CD14-positive monocyte (primary cell): ENCODE results near the gene EPGN. TPM values are rescaled to one million over a fixed set of nuclear protein-coding genes. Genes with fewer than 3 reads are reported as not detected.

Source experiments
- DNase-seq, 3 donors: peaks; one replicate each; pipeline ENCODE4 v3.0.0-alpha.2; 2011 to 2022
- H2AFZ ChIP-seq: 2 replicates; pipeline ENCODE4 v1.6.0; 2012; ENCODE audit warnings: mild to moderate bottlenecking, low read depth, low read length, inconsistent platforms; ENCODE audit not compliant: insufficient read depth, poor library complexity, severe bottlenecking
- H3K27ac ChIP-seq, 2 donors: 1 replicate in 1 of 2; 2 replicates in 1 of 2; pipeline ENCODE4 v1.5.1; 2012 to 2013; ENCODE audit warnings: low read length in 2 of 2, control low read depth in 1 of 2, inconsistent platforms in 1 of 2, low read depth in 1 of 2, mild to moderate bottlenecking in 1 of 2
- H3K27me3 ChIP-seq, 2 donors: one replicate each; pipeline versions ENCODE4 v1.6.0 to v1.6.1; 2011 to 2013; ENCODE audit warnings: low read length in 2 of 2; ENCODE audit not compliant: control insufficient read depth in 2 of 2, insufficient read depth in 2 of 2
- H3K36me3 ChIP-seq, 2 donors: replicated peaks in 1 of 2; 1 replicate in 1 of 2; 2 replicates in 1 of 2; pipeline versions ENCODE4 v1.5.1 to v1.6.1; 2012 to 2013; ENCODE audit warnings: low read length in 2 of 2, control low read depth in 1 of 2, inconsistent platforms in 1 of 2, mild to moderate bottlenecking in 1 of 2; ENCODE audit not compliant: insufficient read depth in 2 of 2, control insufficient read depth in 1 of 2
- H3K4me1 ChIP-seq, 2 donors: 1 replicate in 1 of 2; 2 replicates in 1 of 2; pipeline versions ENCODE4 v1.5.1 to v1.6.1; 2012 to 2013; ENCODE audit warnings: low read length in 2 of 2, control low read depth in 1 of 2, inconsistent platforms in 1 of 2, mild to moderate bottlenecking in 1 of 2, moderate library complexity in 1 of 2; ENCODE audit not compliant: insufficient read depth in 2 of 2, control insufficient read depth in 1 of 2
- H3K4me2 ChIP-seq: replicated peaks from 2 replicates; pipeline ENCODE3; 2012; ENCODE audit warnings: low read length, moderate library complexity, mild to moderate bottlenecking; ENCODE audit not compliant: poor library complexity, severe bottlenecking; ENCODE audit errors: extremely low read depth
- H3K4me3 ChIP-seq, 3 experiments: fragments of 200-600 bp in 1 of 3; sonication (generic) in 1 of 3; replicated peaks in 1 of 3; 1 replicate in 2 of 3; 2 replicates in 1 of 3; pipeline ENCODE4 v1.5.1; 2011 to 2013; ENCODE audit warnings: low read length in 3 of 3, mild to moderate bottlenecking in 3 of 3, control low read depth in 2 of 3, low read depth in 2 of 3, inconsistent platforms in 1 of 3, moderate library complexity in 1 of 3
- H3K79me2 ChIP-seq: 2 replicates; pipeline ENCODE4 v1.6.0; 2012; ENCODE audit warnings: mild to moderate bottlenecking, control low read depth, inconsistent platforms, low read length, moderate library complexity; ENCODE audit not compliant: insufficient read depth
- H3K9ac ChIP-seq: 2 replicates; pipeline ENCODE4 v1.6.0; 2017; ENCODE audit warnings: low read length, mild to moderate bottlenecking; ENCODE audit not compliant: insufficient read depth, poor library complexity, severe bottlenecking
- H3K9me3 ChIP-seq, 2 donors: replicated peaks in 1 of 2; 1 replicate in 1 of 2; 2 replicates in 1 of 2; pipeline versions ENCODE4 v1.5.1 to v1.6.1; 2012 to 2013; ENCODE audit warnings: low read length in 2 of 2, control low read depth in 1 of 2; ENCODE audit not compliant: control insufficient read depth in 1 of 2, insufficient read depth in 1 of 2
- H4K20me1 ChIP-seq: 2 replicates; pipeline ENCODE4 v1.6.0; 2012; ENCODE audit warnings: mild to moderate bottlenecking, low read length, control low read depth, moderate library complexity; ENCODE audit not compliant: insufficient read depth
- H3K27ac Mint-ChIP-seq, 7 donors: one replicate each; pipeline ENCODE4 v1.8.0; 2020; ENCODE audit warnings: mild to moderate bottlenecking in 7 of 7, mixed read lengths in 7 of 7, moderate library complexity in 6 of 7, inconsistent platforms in 2 of 7
- H3K27me3 Mint-ChIP-seq, 3 donors: one replicate each; pipeline ENCODE4 v1.8.0; 2021 to 2022; ENCODE audit warnings: low read depth in 3 of 3, mild to moderate bottlenecking in 3 of 3, mixed read lengths in 3 of 3, moderate library complexity in 3 of 3, inconsistent platforms in 1 of 3
- H3K36me3 Mint-ChIP-seq, 2 donors: one replicate each; pipeline ENCODE4 v1.8.0; 2020; ENCODE audit warnings: mixed read lengths in 2 of 2, inconsistent platforms in 1 of 2, mild to moderate bottlenecking in 1 of 2
- H3K4me1 Mint-ChIP-seq: one replicate; pipeline ENCODE4 v1.8.0; 2020; ENCODE audit warnings: mild to moderate bottlenecking, mixed read lengths
- H3K4me3 Mint-ChIP-seq, 2 donors: one replicate each; pipeline ENCODE4 v1.8.0; 2020; ENCODE audit warnings: mild to moderate bottlenecking in 2 of 2, mixed read lengths in 2 of 2, moderate library complexity in 1 of 2
- H3K9me3 Mint-ChIP-seq, 7 donors: one replicate each; pipeline ENCODE4 v1.8.0; 2020 to 2022; ENCODE audit warnings: mixed read lengths in 7 of 7, mild to moderate bottlenecking in 6 of 7, moderate library complexity in 6 of 7, inconsistent platforms in 2 of 7
- WGBS: methylation state at CpG from one replicate; pipeline ENCODE4 v1.1.5; 2013; ENCODE audit warnings: missing lambda C conversion rate; ENCODE audit not compliant: insufficient coverage; 5-methylcytosine and 5-hydroxymethylcytosine counted together
- intact Hi-C, 2 donors: fragments of 100-400 bp; cut with micrococcal nuclease; formaldehyde crosslinking; loops; one replicate each; pipeline versions ENCODE4 v1.15.0 to v1.15.1; 2023
- polyA plus RNA-seq, 3 donors: library from polyadenylated mRNA; depleted of rRNA in 1 of 3; unstranded in 2 of 3; stranded (reverse) in 1 of 3; fragments of 300-500 nt in 2 of 3; fragments of >200 nt in 1 of 3; fragmentation: Illumina TruSeq in 2 of 3; gene quantifications; 1 replicate in 2 of 3; 2 replicates in 1 of 3; pipeline ENCODE4 v1.2.3, GENCODE V29; 2012 to 2021
- TF ChIP-seq, protein P1 (sequence below): fragments of 200-600 bp; IDR thresholded peaks from one replicate; pipeline ENCODE4 v1.8.0; 2022; ENCODE audit warnings: antibody characterized with exemption, mild to moderate bottlenecking

EPGN gene
- polyA plus RNA-seq, 3 donors = not detected

DNA sequence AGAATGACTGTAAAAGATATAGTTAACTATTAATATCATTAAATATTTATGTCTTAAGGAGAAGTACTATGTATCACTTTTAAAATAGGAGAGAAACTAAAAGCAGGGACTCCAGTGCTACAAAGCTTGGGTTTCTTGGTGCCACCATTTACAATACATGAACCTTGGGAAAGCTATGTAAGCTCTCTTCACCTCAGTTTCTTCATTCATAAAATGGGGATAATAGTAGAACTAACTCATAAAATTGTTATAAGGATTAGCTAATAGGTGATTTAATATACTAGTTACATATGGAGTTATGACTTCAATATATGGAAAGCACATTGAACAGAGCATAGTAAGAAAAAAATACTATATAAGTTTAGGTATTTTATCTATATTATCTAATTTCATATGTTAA lies 23.7 kb downstream of the EPGN start:
- no peak overlapping the region for H3K4me3 ChIP-seq
- H3K36me3 Mint-ChIP-seq = peaks cover 0 to 2% of the 10 kb centered on the region in 2 donors
- DNase-seq = no peak

DNA sequence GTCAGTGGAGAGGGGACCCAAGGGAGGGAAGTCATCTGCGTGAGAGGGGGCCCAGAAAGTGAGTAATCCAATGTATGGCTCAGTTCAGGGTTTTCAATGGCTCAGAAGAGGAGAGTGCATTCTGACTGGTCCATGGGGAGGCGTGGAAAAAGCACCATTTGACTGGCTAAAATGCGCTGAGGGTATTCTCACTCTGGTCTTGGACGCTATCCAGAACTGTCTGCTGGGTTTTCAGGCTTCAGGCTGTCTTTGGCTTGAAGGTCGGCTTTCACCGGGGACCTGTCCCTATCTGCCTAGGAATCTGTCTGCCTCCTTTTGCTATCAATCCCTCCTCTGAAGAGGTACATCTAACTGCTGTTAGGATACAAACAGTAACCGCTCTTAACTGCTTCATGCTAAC lies 26.4 kb downstream of the EPGN start:
- peaks cover 0 to 10% (median 7%) of the 10 kb centered on the region in 7 donors for H3K9me3 Mint-ChIP-seq
- 96% methylated on average over 7 of the region's 7 CpGs for WGBS
- no peaks in the 10 kb centered on the region for H4K20me1 ChIP-seq
- no peaks in the 10 kb centered on the region for H3K79me2 ChIP-seq
- H3K4me3 ChIP-seq = no peak overlapping the region
- no peak overlapping the region for H2AFZ ChIP-seq
- intact Hi-C loops = no loop called here
- TF ChIP-seq, protein P1, sequence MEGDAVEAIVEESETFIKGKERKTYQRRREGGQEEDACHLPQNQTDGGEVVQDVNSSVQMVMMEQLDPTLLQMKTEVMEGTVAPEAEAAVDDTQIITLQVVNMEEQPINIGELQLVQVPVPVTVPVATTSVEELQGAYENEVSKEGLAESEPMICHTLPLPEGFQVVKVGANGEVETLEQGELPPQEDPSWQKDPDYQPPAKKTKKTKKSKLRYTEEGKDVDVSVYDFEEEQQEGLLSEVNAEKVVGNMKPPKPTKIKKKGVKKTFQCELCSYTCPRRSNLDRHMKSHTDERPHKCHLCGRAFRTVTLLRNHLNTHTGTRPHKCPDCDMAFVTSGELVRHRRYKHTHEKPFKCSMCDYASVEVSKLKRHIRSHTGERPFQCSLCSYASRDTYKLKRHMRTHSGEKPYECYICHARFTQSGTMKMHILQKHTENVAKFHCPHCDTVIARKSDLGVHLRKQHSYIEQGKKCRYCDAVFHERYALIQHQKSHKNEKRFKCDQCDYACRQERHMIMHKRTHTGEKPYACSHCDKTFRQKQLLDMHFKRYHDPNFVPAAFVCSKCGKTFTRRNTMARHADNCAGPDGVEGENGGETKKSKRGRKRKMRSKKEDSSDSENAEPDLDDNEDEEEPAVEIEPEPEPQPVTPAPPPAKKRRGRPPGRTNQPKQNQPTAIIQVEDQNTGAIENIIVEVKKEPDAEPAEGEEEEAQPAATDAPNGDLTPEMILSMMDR = no peak
- peaks cover 0 to 1% (median 0%) of the 10 kb centered on the region in 3 donors for H3K27me3 Mint-ChIP-seq
- no peak overlapping the region for H3K27ac ChIP-seq
- H3K36me3 ChIP-seq = no peaks in the 10 kb centered on the region
- peaks cover 5 to 6% of the 10 kb centered on the region in 2 donors for H3K9me3 ChIP-seq
- no peak overlapping the region for H3K9ac ChIP-seq
- no peaks in the 10 kb centered on the region for H3K27me3 ChIP-seq
- no peak overlapping the region for H3K4me3 Mint-ChIP-seq
- H3K27ac Mint-ChIP-seq = peak overlapping the region in 3 of 7 donors; percentile 21 to 80 (median 79)
- H3K4me1 Mint-ChIP-seq = peaks cover 51% of the 10 kb centered on the region
- DNase-seq = no peak
- peaks cover 27 to 52% of the 10 kb centered on the region in 2 donors for H3K4me1 ChIP-seq
- H3K4me2 ChIP-seq = no peak overlapping the region
- H3K36me3 Mint-ChIP-seq = peaks cover 0 to 2% of the 10 kb centered on the region in 2 donors

More for the DNA sequence above, 23.7 kb downstream of the EPGN start:
- H3K27ac Mint-ChIP-seq = no peak overlapping the region
- Histone ChIP-seq H3K4me2 (no peak overlapping the region), H3K9ac (no peak overlapping the region), H3K36me3 (no peaks in the 10 kb centered on the region), H3K79me2 (no peaks in the 10 kb centered on the region), H3K9me3 (peaks cover 5 to 6% of the 10 kb centered on the region in 2 donors), H3K27ac (no peak overlapping the region), H3K27me3 (no peaks in the 10 kb centered on the region), H3K4me1 (peaks cover 27 to 40% of the 10 kb centered on the region in 2 donors), H2AFZ (no peak overlapping the region), H4K20me1 (no peaks in the 10 kb centered on the region)
- H3K27me3 Mint-ChIP-seq = peaks cover 0 to 1% (median 0%) of the 10 kb centered on the region in 3 donors
- intact Hi-C loops = no loop called here
- peaks cover 58% of the 10 kb centered on the region for H3K4me1 Mint-ChIP-seq
- H3K9me3 Mint-ChIP-seq = peaks cover 0 to 11% (median 7%) of the 10 kb centered on the region in 7 donors
- no peak overlapping the region for H3K4me3 Mint-ChIP-seq
- TF ChIP-seq, protein P1 = no peak
